SH-SY5Y (cell line): ENCODE measurements around the gene SIGLEC12.

Source experiments
- GATA2 ChIP-seq: IDR thresholded peaks from 2 replicates; pipeline ENCODE4 v1.6.1; 2011; ENCODE audit warnings: mild to moderate bottlenecking, low read depth, low read length
- GATA3 ChIP-seq: IDR thresholded peaks from 2 replicates; pipeline ENCODE4 v1.6.1; 2011; ENCODE audit warnings: low read depth, mild to moderate bottlenecking, low read length, moderate library complexity

- TF ChIP-seq GATA3 (no peak), GATA2 (no peak)
Observed at GRCh38 chr19:51541458-51542357, 40.1 kb upstream of the SIGLEC12 start.
